GM18520 (cell line): ENCODE measurements around the gene KRT39.

Source experiments
- ATAC-seq: cut with Tn5 transposase; IDR thresholded peaks from one replicate; pipeline ENCODE4 v1.9.1; 2021; ENCODE audit not compliant: unreplicated experiment

Gene KRT39

DNA sequence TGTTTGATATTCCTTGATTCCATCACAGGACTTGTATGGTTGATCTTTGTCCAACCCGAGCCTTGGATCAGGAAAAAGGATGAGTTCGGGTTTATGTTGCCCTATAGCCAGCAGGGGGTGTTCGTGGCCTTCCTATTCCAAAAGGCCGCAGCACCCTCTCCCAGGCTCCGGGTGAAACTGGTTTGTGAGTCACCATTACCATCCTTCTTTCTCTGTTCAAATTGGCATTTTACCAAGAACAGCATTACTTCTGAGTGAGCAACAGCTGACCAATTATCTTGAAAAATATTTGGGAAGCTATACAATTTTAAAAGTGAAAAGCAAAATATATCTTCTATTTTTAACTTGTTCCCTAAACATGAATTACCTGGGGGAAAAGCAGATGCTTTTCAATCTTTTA lies 57.4 kb downstream of the KRT39 start:
- no peak for ATAC-seq
